ENCODE data around the gene RGS8.

DNA sequence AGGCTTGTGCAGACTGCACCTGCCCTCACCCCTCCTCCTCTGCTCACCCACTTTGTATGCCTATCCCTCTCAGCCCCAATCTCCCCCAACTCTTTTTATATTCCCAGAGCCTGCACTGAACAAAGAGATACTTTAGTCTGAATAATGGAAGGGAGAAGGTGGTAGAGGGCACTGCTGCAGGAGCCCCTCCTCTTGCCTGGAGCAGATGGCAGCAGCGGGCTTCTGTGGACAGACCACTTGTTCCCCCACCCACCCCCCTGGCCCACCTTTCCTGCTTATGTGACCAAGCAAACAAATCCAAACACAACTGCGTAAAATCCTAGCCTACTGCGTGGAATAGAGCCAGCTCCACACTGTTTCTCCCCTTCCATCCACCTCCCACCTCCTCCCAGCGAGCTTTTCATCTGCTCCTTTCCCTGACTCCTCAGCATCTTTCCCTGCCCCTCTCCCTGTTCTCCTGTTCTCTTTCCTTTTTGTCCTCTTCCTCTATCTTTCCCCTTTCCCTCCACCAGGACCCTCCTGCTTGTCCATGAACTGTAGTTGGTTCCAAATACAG is 27.5 kb downstream of the RGS8 start:
- TF ChIP-seq CTCF (IDR thresholded peaks at IDR 0.05) (no peak), POLR2AphosphoS5 (IDR thresholded peaks at IDR 0.05; ENCODE audit: low read depth, low read length) (no peak)
